ENCODE results near the gene SLC51B. TPM values are rescaled to one million over a fixed set of nuclear protein-coding genes. Genes with fewer than 3 reads are reported as not detected.

The SLC51B gene
- total and polyA plus RNA-seq, 10 of the 15 experiments (the other 5 are each of a cell fraction or from before 2014, with no cell fraction given): 0.05 to 0.17 (median 0.13) TPM; not detected in 7

GRCh38 chr15:65077291-65077980 lies 32.2 kb downstream of the SLC51B start:
- no peak overlapping the region for H3K9ac ChIP-seq (ENCODE audit: control insufficient read depth, insufficient read depth, low read length)
- ATAC-seq (no peak), FAIRE-seq (no peak), DNase-seq (ENCODE audit: low read depth, low spot score) (no peak)
- H3K4me3 ChIP-seq: no peak overlapping the region
- no peak overlapping the region for H3K4me2 ChIP-seq (ENCODE audit: control insufficient read depth, insufficient read depth)
- H3K9me3 ChIP-seq (replicated peaks; ENCODE audit: control insufficient read depth, insufficient read depth, low read length): no peaks in the 10 kb centered on the region
- ChIA-PET POLR2A (interaction anchor here (1.0 kb wide), 1 partner anchor 11 kb away, joined by 3 read pairs; no protein-coding TSS in a partner anchor), RAD21 (ENCODE audit: unreplicated experiment) (interaction anchor here (1.6 kb wide), 1 partner anchor 23 kb away, joined by 8 read pairs; no protein-coding TSS in a partner anchor), CTCF (interaction anchor here (1.1 to 2.6 kb wide), 4 partner anchors 15 to 347 kb away, joined by 3 to 17 read pairs (median 4); no protein-coding TSS in a partner anchor), SMC1A (ENCODE audit: uncharacterized antibody, unreplicated experiment) (no interaction called here)
- no peak overlapping the region for H3K27ac ChIP-seq (ENCODE audit: control insufficient read depth, insufficient read depth)
- intact Hi-C loops (cut with micrococcal nuclease; ENCODE audit: unreplicated experiment) (no loop called here), in situ Hi-C loops (cut with MboI) (no loop called here)
- no peak overlapping the region for H2AFZ ChIP-seq (ENCODE audit: control insufficient read depth, low read depth, low read length)
- no TSS peak for BruUV-seq (replicated peaks)
- no peaks in the 10 kb centered on the region for H3K79me2 ChIP-seq (ENCODE audit: control insufficient read depth, insufficient read depth, low read length)
- WGBS (ENCODE audit: insufficient coverage, insufficient replicate concordance, low lambda C conversion rate, missing lambda C conversion rate): 87% methylated on average over 64 of the region's 85 CpGs
- H3K36me3 ChIP-seq (ENCODE audit: control insufficient read depth in 2 of 2, insufficient read depth in 2 of 2, low read length in 1 of 2): no peaks in the 10 kb centered on the region
- no peaks in the 10 kb centered on the region for H3K27me3 ChIP-seq (replicated peaks in 1 of 2; ENCODE audit: control insufficient read depth in 2 of 2, insufficient read depth in 2 of 2, low read length in 1 of 2)
- H3K4me1 ChIP-seq (ENCODE audit: control insufficient read depth, insufficient read depth, low read length): no peaks in the 10 kb centered on the region
- H4K20me1 ChIP-seq (ENCODE audit: control insufficient read depth, insufficient read depth): peaks cover 3% of the 10 kb centered on the region; the same call in 1 of the 2 replicates
- TF ChIP-seq SUPT20H (IDR thresholded peaks at IDR 0.05; ENCODE audit: borderline replicate concordance, control insufficient read depth, low read depth, low read length) (no peak), RCOR1 (conservative IDR thresholded peaks at IDR 0.05; ENCODE audit: low read depth, low read length) (no peak), MXI1 (IDR thresholded peaks at IDR 0.05; ENCODE audit: low read depth, low read length) (no peak), NR2C2 (IDR thresholded peaks at IDR 0.05; ENCODE audit: borderline replicate concordance, control insufficient read depth, insufficient read length, low read depth) (no peak), ATF2 (IDR thresholded peaks at IDR 0.05; ENCODE audit: low read length) (no peak), ZNF687 (IDR thresholded peaks at IDR 0.05) (no peak), USF1 (IDR thresholded peaks at IDR 0.05; ENCODE audit: borderline replicate concordance, extremely low read length, insufficient read depth, low read depth, low read length) (no peak), WRNIP1 (IDR thresholded peaks at IDR 0.05; ENCODE audit: borderline replicate concordance, low read depth, low read length) (no peak), BCL11A (IDR thresholded peaks at IDR 0.05; ENCODE audit: low read depth, low read length) (no peak), ZNF592 (IDR thresholded peaks at IDR 0.05) (no peak), MTA2 (IDR thresholded peaks at IDR 0.05; ENCODE audit: low read depth) (no peak), FOXM1 (IDR thresholded peaks at IDR 0.05; ENCODE audit: low read depth, low read length) (no peak)
